ENCODE results near the gene SH3BP2.

DNA sequence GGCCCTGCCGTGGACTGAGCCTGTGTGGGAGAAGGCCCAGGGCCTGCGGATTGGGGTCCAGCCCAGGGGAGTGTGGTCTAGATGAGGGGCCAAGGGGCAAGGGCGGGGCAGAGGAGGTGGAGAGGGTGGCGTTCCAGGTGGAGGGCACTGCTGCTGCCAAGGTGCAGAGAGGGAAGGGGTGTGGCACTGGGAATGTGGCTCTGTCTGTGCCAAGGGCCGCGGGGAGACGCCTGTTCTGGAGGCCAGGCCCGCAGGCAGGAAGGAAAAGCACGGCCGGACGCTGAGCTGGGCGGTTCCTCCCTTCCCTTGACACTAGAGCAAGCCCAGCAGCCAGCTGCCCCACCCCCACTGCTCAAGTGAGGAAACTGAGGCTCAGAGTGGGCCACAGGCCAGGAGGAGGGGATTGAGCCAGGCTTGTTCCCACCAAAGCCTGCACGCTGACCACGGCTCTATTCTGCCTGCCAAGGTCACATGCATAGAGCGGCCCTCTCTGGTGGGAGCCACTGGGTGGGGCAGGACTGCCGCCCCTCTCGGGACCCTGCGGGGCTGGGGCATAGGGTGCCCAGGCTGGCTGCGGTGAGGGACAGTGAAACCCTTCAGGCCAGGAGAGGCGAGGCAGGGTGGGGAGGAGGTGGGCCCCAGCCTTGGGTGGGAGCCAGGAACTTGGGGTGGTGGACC is 13.0 kb downstream of the SH3BP2 start:
- TF ChIP-seq, protein P1, sequence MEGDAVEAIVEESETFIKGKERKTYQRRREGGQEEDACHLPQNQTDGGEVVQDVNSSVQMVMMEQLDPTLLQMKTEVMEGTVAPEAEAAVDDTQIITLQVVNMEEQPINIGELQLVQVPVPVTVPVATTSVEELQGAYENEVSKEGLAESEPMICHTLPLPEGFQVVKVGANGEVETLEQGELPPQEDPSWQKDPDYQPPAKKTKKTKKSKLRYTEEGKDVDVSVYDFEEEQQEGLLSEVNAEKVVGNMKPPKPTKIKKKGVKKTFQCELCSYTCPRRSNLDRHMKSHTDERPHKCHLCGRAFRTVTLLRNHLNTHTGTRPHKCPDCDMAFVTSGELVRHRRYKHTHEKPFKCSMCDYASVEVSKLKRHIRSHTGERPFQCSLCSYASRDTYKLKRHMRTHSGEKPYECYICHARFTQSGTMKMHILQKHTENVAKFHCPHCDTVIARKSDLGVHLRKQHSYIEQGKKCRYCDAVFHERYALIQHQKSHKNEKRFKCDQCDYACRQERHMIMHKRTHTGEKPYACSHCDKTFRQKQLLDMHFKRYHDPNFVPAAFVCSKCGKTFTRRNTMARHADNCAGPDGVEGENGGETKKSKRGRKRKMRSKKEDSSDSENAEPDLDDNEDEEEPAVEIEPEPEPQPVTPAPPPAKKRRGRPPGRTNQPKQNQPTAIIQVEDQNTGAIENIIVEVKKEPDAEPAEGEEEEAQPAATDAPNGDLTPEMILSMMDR (IDR thresholded peaks at IDR 0.05) = no peak
- TF ChIP-seq POLR2AphosphoS5 (IDR thresholded peaks at IDR 0.05) (peak in 2 of 3 donors; percentile 65 to 71), POLR2A (IDR thresholded peaks at IDR 0.05) (no peak), EP300 (IDR thresholded peaks at IDR 0.05; ENCODE audit: low read depth) (no peak)

Data from transverse colon (tissue), 4 donors.